H1 (cell line): ENCODE results near the gene HACE1. TPM values are rescaled to one million over a fixed set of nuclear protein-coding genes. Genes with fewer than 3 reads are reported as not detected.

Experiments used
- EZH2 ChIP-seq: fragments of 200-600 bp; sonication (generic); IDR thresholded peaks from 2 replicates; pipeline ENCODE4 v1.7.1; 2012; ENCODE audit warnings: low read depth, mild to moderate bottlenecking, moderate library complexity, low read length, inconsistent platforms; ENCODE audit not compliant: severe bottlenecking
- FOSL1 ChIP-seq: IDR thresholded peaks from 2 replicates; pipeline ENCODE4 v1.6.1; 2011; ENCODE audit warnings: mild to moderate bottlenecking, low read depth, low read length, moderate library complexity; ENCODE audit not compliant: insufficient read depth
- SUZ12 ChIP-seq: fragments of 200-600 bp; sonication (generic); IDR thresholded peaks from 2 replicates; pipeline ENCODE4 v1.6.1; 2012; ENCODE audit warnings: mild to moderate bottlenecking, inconsistent platforms, low read length, moderate library complexity, mixed read lengths
- YY1 ChIP-seq: IDR thresholded peaks from 2 replicates; pipeline ENCODE4 v1.6.1; 2011; ENCODE audit warnings: low read depth, mild to moderate bottlenecking, low read length
- polyA plus RNA-seq, 7 experiments: library from polyadenylated mRNA; depleted of rRNA in 3 of 7; stranded (reverse) in 5 of 7; unstranded in 2 of 7; fragments of >200 nt in 5 of 7; fragments of 200-250 nt in 2 of 7; gene quantifications; 1 replicate in 5 of 7; 2 replicates in 1 of 7; 4 replicates in 1 of 7; pipeline versions ENCODE4 v1.2.1 to v1.2.3, GENCODE V29; 2011 to 2013; ENCODE audit warnings: missing spikeins in 2 of 7, mixed read lengths in 2 of 7
- total RNA-seq: library from RNA; stranded (reverse); fragmentation: NEBNext Ultra II Directional; extraction: Animal tissue kit (Norgen Biotek cat#: 25700); gene quantifications from 2 replicates; pipeline ENCODE4 v1.2.1, GENCODE V29; 2021
- TF ChIP-seq, protein P1 (sequence below): IDR thresholded peaks from 2 replicates; pipeline ENCODE4 v1.6.1; 2012; ENCODE audit warnings: inconsistent platforms

Gene HACE1
- total and polyA plus RNA-seq, 2 of the 8 experiments (the other 6 are each of a cell fraction or from before 2014, with no cell fraction given) = 7.1 to 21.3 TPM

DNA sequence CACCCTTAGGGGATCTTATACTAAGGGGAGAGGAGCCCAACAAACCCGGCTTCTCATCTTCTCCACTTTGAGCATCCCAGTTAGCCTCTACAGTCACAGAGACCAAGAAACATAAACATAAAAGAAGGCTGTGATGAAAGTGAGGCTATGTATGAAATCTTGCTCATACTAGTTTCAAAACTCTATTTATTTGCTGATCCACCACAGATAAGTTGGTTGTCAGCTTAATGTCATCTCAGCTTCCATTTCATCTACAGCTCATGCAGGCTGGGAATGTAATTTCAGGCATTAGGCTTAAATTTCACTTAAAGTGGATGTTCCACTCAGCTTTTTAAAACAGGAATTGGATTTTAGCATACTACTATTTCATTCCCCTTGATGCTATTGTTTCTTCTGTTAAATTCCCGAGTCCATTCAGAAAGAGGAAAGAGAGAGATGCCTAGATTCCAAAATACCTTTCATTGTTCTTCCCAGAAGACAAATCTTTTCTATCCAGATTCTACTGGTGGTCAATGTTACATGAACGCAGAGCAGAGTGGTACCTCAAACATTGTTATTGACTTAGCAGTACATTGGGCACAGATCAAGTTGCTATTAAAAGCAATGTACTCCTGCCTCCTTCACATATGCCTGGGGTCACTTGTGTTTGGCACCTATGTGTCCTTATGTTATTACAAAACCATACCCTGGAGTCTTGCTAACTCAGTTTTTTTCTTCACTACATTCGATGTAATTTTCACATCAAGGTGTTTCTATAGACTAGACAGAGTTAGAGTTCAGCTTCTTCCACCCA lies 149.0 kb downstream of the HACE1 start (continued):
- no peak for TF ChIP-seq YY1
- TF ChIP-seq SUZ12 = no peak
- TF ChIP-seq, protein P1, sequence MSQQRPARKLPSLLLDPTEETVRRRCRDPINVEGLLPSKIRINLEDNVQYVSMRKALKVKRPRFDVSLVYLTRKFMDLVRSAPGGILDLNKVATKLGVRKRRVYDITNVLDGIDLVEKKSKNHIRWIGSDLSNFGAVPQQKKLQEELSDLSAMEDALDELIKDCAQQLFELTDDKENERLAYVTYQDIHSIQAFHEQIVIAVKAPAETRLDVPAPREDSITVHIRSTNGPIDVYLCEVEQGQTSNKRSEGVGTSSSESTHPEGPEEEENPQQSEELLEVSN = no peak
- TF ChIP-seq FOSL1 = no peak
- TF ChIP-seq EZH2 = no peak
